Testis (tissue), 3 donors: ENCODE measurements around the gene EZR. TPM values are rescaled to one million over a fixed set of nuclear protein-coding genes. Genes with fewer than 3 reads are reported as not detected.
A peak's percentile ranks its signal among the peaks of the same experiment; 100 is the strongest.
"Not testable (repeated sequence)": the region's sequence is repeated elsewhere in the genome, so short reads cannot be mapped to it uniquely, and the experiment has no call there.

Experiments
- DNase-seq: peaks from one replicate; pipeline ENCODE4 v3.0.0-alpha.2; 2019
- H3K27ac ChIP-seq, 2 donors: fragments of 200-600 bp; sonication (generic); one replicate each; pipeline ENCODE4 v1.5.1; 2019
- H3K27me3 ChIP-seq: fragments of 200-600 bp; sonication (generic); one replicate; pipeline ENCODE4 v1.5.1; 2019
- H3K36me3 ChIP-seq: fragments of 200-600 bp; sonication (generic); one replicate; pipeline ENCODE4 v1.5.1; 2017; ENCODE audit warnings: low read depth; ENCODE audit errors: missing control alignments
- H3K4me1 ChIP-seq: fragments of 200-600 bp; sonication (generic); one replicate; pipeline ENCODE4 v1.5.1; 2019
- H3K4me3 ChIP-seq, 2 donors: fragments of 200-600 bp; sonication (generic); one replicate each; pipeline ENCODE4 v1.5.1; 2017 to 2019
- H3K9me3 ChIP-seq: fragments of 200-600 bp; sonication (generic); one replicate; pipeline ENCODE4 v1.5.1; 2017
- POLR2A ChIP-seq: fragments of 450-650 bp; IDR thresholded peaks from one replicate; pipeline ENCODE4 v1.6.1; 2017; ENCODE audit warnings: antibody characterized with exemption, mild to moderate bottlenecking, moderate library complexity
- WGBS, 2 donors: methylation state at CpG; one replicate each; pipeline ENCODE4 v1.1.5; 2018; 5-methylcytosine and 5-hydroxymethylcytosine counted together
- intact Hi-C: fragments of 100-400 bp; cut with DNase I; formaldehyde crosslinking; loops from one replicate; pipeline ENCODE4 v1.15.1; 2023; ENCODE audit warnings: low total_unique reads
- polyA plus RNA-seq: library from polyadenylated mRNA; stranded (reverse); fragments of 350-450 nt; fragmentation: Illumina TruSeq; extraction: RNeasy Lipid Tissue Mini Kit (QIAGEN cat#74804); gene quantifications from one replicate; pipeline ENCODE4 v1.2.3, GENCODE V29; 2014; ENCODE audit warnings: low read depth, low replicate concordance; ENCODE audit not compliant: insufficient read depth
- total RNA-seq, 2 donors: library from RNA; depleted of rRNA; stranded (reverse); fragments of >200 nt; gene quantifications; one replicate each; pipeline ENCODE4 v1.2.3, GENCODE V29; 2016
- TF ChIP-seq, protein P1 (sequence below), 3 experiments: fragments of 450-650 bp in 2 of 3; fragments of 200-600 bp in 1 of 3; sonication (generic) in 1 of 3; IDR thresholded peaks; one replicate each; pipeline ENCODE4 v1.5.1; 2016 to 2019; ENCODE audit warnings: antibody characterized with exemption in 3 of 3, mild to moderate bottlenecking in 2 of 3, moderate library complexity in 1 of 3

EZR gene
- total and polyA plus RNA-seq, 3 donors from 2014 or later, result 129 to 199 (median 164) TPM

DNA sequence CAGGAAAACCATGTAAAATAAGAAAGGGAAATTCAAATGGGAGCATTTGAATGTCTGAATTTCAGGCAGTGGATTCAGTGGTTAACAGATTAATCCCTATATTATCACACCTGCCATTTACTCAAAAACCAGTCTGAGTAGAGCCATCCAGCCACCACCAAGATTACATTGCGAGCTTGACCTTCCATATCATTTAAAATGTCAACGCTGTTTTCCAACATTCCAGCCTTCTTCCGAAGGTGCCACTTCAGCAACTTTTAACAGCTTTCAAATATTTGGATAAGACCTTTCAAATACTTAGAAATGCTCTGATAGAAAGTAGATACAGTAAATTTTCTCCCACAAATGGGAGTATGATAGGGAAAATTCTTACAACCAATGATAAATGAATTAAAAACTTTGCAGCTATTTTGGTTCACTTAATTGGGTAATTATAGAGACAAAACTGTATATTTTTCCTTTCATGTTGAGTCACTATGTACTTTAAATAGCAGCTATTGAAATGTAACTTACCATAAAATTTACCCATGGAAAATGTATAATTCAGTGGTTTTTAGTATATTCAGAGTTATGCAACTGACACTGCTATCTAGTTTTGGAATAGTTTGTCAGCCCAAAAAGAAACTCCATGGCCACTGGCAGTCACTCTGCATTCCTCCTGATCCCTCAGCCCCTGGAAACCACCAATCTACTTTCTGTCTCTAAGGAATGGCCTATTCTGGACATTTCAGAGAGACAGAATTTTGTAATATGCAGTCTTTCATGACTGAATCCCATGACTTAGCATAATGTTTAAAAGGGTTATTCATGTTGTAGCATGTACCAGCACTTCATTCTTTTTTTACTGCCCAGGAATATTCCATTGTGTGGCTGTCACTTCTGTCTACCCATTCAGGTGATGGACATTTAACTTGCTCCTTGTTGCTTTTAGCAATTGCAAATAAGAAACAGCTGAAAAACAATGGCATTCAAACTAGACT lies 21.5 kb downstream of the EZR start:
- 43 to 55% methylated on average over 3 of the region's 3 CpGs for WGBS, 2 donors
- DNase-seq, result no peak
- Histone ChIP-seq H3K27me3 (no peaks in the 10 kb centered on the region), H3K9me3 (no peaks in the 10 kb centered on the region), H3K36me3 (no peaks in the 10 kb centered on the region), H3K27ac (peak overlapping the region in 1 of 2 donors; percentile 62), H3K4me3 (no peak overlapping the region), H3K4me1 (peaks cover 50% of the 10 kb centered on the region)
- intact Hi-C loops, result no loop called here
- no peak for TF ChIP-seq POLR2A
- TF ChIP-seq, protein P1, sequence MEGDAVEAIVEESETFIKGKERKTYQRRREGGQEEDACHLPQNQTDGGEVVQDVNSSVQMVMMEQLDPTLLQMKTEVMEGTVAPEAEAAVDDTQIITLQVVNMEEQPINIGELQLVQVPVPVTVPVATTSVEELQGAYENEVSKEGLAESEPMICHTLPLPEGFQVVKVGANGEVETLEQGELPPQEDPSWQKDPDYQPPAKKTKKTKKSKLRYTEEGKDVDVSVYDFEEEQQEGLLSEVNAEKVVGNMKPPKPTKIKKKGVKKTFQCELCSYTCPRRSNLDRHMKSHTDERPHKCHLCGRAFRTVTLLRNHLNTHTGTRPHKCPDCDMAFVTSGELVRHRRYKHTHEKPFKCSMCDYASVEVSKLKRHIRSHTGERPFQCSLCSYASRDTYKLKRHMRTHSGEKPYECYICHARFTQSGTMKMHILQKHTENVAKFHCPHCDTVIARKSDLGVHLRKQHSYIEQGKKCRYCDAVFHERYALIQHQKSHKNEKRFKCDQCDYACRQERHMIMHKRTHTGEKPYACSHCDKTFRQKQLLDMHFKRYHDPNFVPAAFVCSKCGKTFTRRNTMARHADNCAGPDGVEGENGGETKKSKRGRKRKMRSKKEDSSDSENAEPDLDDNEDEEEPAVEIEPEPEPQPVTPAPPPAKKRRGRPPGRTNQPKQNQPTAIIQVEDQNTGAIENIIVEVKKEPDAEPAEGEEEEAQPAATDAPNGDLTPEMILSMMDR (IDR thresholded peaks at IDR 0.05), result no peak

- 80 to 83% methylated on average over 3 of the region's 3 CpGs for WGBS, 2 donors
- peak overlapping the region in 1 of 2 donors; percentile 12 for H3K27ac ChIP-seq
- intact Hi-C loops, result no loop called here
These were observed 22.8 kb downstream of the EZR start for GRCh38 chr6:158796353-158796752.

GRCh38 chr6:158795516-158795915 lies 23.7 kb downstream of the EZR start:
- H3K4me1 ChIP-seq, result peaks cover 40% of the 10 kb centered on the region
- H3K36me3 ChIP-seq, result no peaks in the 10 kb centered on the region
- WGBS, 2 donors, result 92 to 93% methylated on average over 3 to 5 of the region's 5 CpGs
- intact Hi-C loops, result no loop called here
- H3K27ac ChIP-seq, result no peak overlapping the region
- no peaks in the 10 kb centered on the region for H3K27me3 ChIP-seq
- no peaks in the 10 kb centered on the region for H3K9me3 ChIP-seq
- TF ChIP-seq, protein P1 (IDR thresholded peaks at IDR 0.05), result no peak
- TF ChIP-seq POLR2A, result no peak
- H3K4me3 ChIP-seq, result no peak overlapping the region
- DNase-seq, result no peak

More at GRCh38 chr6:158796353-158796752, 22.8 kb downstream of the EZR start:
- TF ChIP-seq, protein P1 (IDR thresholded peaks at IDR 0.05), result no peak
- no peak for TF ChIP-seq POLR2A
- peaks cover 43% of the 10 kb centered on the region for H3K4me1 ChIP-seq
- no peak for DNase-seq
- no peaks in the 10 kb centered on the region for H3K9me3 ChIP-seq
- H3K4me3 ChIP-seq, result no peak overlapping the region
- H3K27me3 ChIP-seq, result no peaks in the 10 kb centered on the region
- H3K36me3 ChIP-seq, result no peaks in the 10 kb centered on the region

DNA sequence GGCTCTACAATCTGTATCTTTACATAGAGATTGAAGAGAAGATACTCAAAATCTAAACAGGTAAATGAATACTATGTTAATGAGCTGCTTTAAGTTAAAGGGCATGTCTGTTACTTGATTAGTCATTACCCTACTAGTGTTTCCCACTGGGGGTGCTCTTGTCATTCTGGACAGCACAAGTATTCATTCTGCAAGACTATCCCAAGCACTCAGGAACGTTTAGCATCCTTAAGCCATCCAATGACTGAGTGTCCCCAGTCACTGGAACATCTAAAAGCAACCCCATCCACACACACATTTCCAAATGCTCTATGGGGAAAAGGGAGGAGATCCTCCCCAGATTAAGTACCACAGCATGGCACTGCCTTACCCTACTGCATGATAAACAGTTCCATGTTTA lies 25.7 kb downstream of the EZR start:
- WGBS, 2 donors, result 36 to 50% methylated on average over 1 of the region's 1 CpG
- H3K27me3 ChIP-seq, result no peaks in the 10 kb centered on the region
- H3K4me1 ChIP-seq, result peaks cover 27% of the 10 kb centered on the region
- intact Hi-C loops, result no loop called here
- H3K27ac ChIP-seq, result no peak overlapping the region
- no peak for DNase-seq
- no peaks in the 10 kb centered on the region for H3K36me3 ChIP-seq
- no peak for TF ChIP-seq POLR2A
- TF ChIP-seq, protein P1 (IDR thresholded peaks at IDR 0.05), result no peak
- H3K4me3 ChIP-seq, result no peak overlapping the region
- H3K9me3 ChIP-seq, result no peaks in the 10 kb centered on the region

- peaks cover 18% of the 10 kb centered on the region for H3K4me1 ChIP-seq
- intact Hi-C loops, H3K9me3 ChIP-seq, DNase-seq, H3K36me3 ChIP-seq, H3K27me3 ChIP-seq, H3K4me3 ChIP-seq, H3K27ac ChIP-seq: not testable (repeated sequence)
- 81 to 84% methylated on average over 10 of the region's 10 CpGs for WGBS, 2 donors
These were observed 26.7 kb downstream of the EZR start for GRCh38 chr6:158792505-158792904.
